Choroid plexus epithelial cell (primary cell): Measurements from ENCODE around the gene ADSL.

Experiments
- DNase-seq: peaks from one replicate; pipeline ENCODE4 v3.0.0-alpha.2; 2010; ENCODE audit warnings: low read depth
- H3K4me3 ChIP-seq: 2 replicates; pipeline ENCODE4 v1.5.1; 2011; ENCODE audit warnings: low read depth, mild to moderate bottlenecking, control low read depth, low read length, moderate library complexity
- CTCF ChIP-seq: conservative IDR thresholded peaks from 2 replicates; pipeline ENCODE4 v1.5.1; 2011; ENCODE audit warnings: low read depth, mild to moderate bottlenecking, control low read depth, inconsistent platforms, low read length, moderate library complexity

The ADSL gene

GRCh38 chr22:40332319-40332781 lies 13.9 kb upstream of the ADSL start:
- no peak overlapping the region for H3K4me3 ChIP-seq
- no peak for TF ChIP-seq CTCF
- DNase-seq = peak; percentile 85

- DNase-seq = no peak
- TF ChIP-seq CTCF = no peak
- H3K4me3 ChIP-seq = no peak overlapping the region
Measured at GRCh38 chr22:40334060-40334459, 12.2 kb upstream of the ADSL start.

GRCh38 chr22:40334899-40335298 lies 11.4 kb upstream of the ADSL start:
- no peak for DNase-seq
- no peak for TF ChIP-seq CTCF
- H3K4me3 ChIP-seq = no peak overlapping the region

- no peak for DNase-seq
- no peak overlapping the region for H3K4me3 ChIP-seq
- TF ChIP-seq CTCF = no peak
Measured at GRCh38 chr22:40335358-40335757, 10.9 kb upstream of the ADSL start.

GRCh38 chr22:40340044-40340443 lies 6.3 kb upstream of the ADSL start:
- TF ChIP-seq CTCF = no peak
- H3K4me3 ChIP-seq = no peak overlapping the region
- DNase-seq = no peak

- TF ChIP-seq CTCF = no peak
- no peak overlapping the region for H3K4me3 ChIP-seq
- no peak for DNase-seq
Measured at GRCh38 chr22:40341604-40342003, 4.7 kb upstream of the ADSL start.

- DNase-seq = no peak
- TF ChIP-seq CTCF = no peak
- no peak overlapping the region for H3K4me3 ChIP-seq
Measured at GRCh38 chr22:40342521-40342920, 3.8 kb upstream of the ADSL start.
